NCI-H1417 (cell line): ENCODE data around the gene ZNF565.
"Not testable (repeated sequence)": the region's sequence is repeated elsewhere in the genome, so short reads cannot be mapped to it uniquely, and the experiment has no call there.

Source experiments
- DNase-seq, 3 experiments: peaks; one replicate each; lab custom pipeline; 2025; lab: John Stamatoyannopoulos, UW

Gene ZNF565

GRCh38 chr19:36212895-36213294, 1.6 kb downstream of the ZNF565 start:
- no peak for DNase-seq

- no peak for DNase-seq
Measured at GRCh38 chr19:36210497-36210896, 4.0 kb downstream of the ZNF565 start.

GRCh38 chr19:36209372-36209771, 5.1 kb downstream of the ZNF565 start:
- DNase-seq: no peak

- no peak for DNase-seq
Measured at GRCh38 chr19:36207605-36208252, 6.7 kb downstream of the ZNF565 start.

- DNase-seq: no peak
Measured at GRCh38 chr19:36203293-36203692, 11.2 kb downstream of the ZNF565 start.

GRCh38 chr19:36201684-36202083, 12.8 kb downstream of the ZNF565 start:
- DNase-seq: no peak

- no peak for DNase-seq
Measured at GRCh38 chr19:36198119-36198518, 16.3 kb downstream of the ZNF565 start.

- DNase-seq: no peak
Measured at GRCh38 chr19:36196249-36196648, 18.2 kb downstream of the ZNF565 start.

GRCh38 chr19:36186722-36187121, 27.7 kb downstream of the ZNF565 start:
- not testable (repeated sequence) for DNase-seq

- DNase-seq: no peak
Measured at GRCh38 chr19:36183245-36183628, 31.2 kb downstream of the ZNF565 start.

GRCh38 chr19:36182612-36183244, 31.7 kb downstream of the ZNF565 start:
- no peak for DNase-seq

GRCh38 chr19:36179077-36179476, 35.4 kb downstream of the ZNF565 start:
- DNase-seq: not testable (repeated sequence)

GRCh38 chr19:36173846-36174245, 40.6 kb downstream of the ZNF565 start:
- not testable (repeated sequence) for DNase-seq

- no peak for DNase-seq
Measured at GRCh38 chr19:36172852-36173251, 41.6 kb downstream of the ZNF565 start.

- peak in 2 of 3 experiments; percentile 52 to 68 for DNase-seq
Measured at GRCh38 chr19:36169084-36169760, 45.2 kb downstream of the ZNF565 start.

- no peak for DNase-seq
Measured at GRCh38 chr19:36163813-36164212, 50.7 kb downstream of the ZNF565 start.

GRCh38 chr19:36160821-36161596, 53.5 kb downstream of the ZNF565 start:
- no peak for DNase-seq

- no peak for DNase-seq
Measured at GRCh38 chr19:36153126-36153525, 61.3 kb downstream of the ZNF565 start.

GRCh38 chr19:36152352-36153091, 61.9 kb downstream of the ZNF565 start, which contains the start of gene COX7A1:
Gene COX7A1 (minus strand): TSS chr19:36152447. CDS start chr19:36152407, 40 bp downstream.
- DNase-seq: no peak

- DNase-seq: no peak
Measured at GRCh38 chr19:36152019-36152351, 62.5 kb downstream of the ZNF565 start.

- DNase-seq: no peak
Measured at GRCh38 chr19:36151144-36152018, 63.1 kb downstream of the ZNF565 start.
